ENCODE measurements around the gene RRP36. TPM values are rescaled to one million over a fixed set of nuclear protein-coding genes. Genes with fewer than 3 reads are reported as not detected.

The RRP36 gene
- total and polyA plus RNA-seq, 2 of the 8 experiments (the other 6 are each of a cell fraction or from before 2014, with no cell fraction given) = 33.9 to 92.3 TPM

DNA sequence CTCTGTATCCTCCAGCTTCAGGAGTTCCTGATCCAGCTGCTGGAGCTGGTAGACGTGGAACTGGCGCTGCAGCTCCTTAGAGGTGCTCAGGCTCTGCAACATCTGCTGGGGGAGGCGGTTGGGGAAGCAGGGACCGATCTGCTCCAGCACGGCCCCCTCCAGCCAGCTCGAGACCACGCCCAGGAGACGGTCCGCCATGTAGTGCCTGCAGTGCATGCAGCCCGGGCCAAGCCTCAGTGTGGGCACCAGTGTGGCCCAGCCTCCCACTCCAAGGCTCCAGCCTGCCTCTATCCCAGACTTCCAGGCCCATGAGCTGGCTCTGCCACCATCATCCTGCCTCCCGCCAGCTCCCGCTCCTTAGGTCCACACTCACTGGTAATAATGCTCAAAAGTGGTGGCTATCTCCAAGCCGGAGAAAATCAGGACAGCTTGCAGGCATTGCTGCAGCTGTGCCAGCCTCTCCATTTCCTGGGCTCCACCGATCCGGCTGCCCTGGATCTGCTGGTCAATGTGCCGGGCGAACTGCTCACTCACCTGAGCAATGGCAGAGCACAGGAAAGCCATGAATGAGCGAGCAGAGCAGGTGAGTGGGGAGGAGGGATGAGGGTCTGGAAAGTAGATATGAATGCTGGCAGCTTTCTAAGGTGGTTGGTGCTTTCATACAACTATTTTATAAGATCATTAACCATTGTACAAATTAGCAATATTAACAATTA, 19.3 kb downstream of the RRP36 start:
- Histone ChIP-seq H3K23me2 (ENCODE audit: low read depth, low read length) (no peaks in the 10 kb centered on the region; the same call in 1 of the 2 replicates), H3K36me3 (ENCODE audit: control insufficient read depth in 2 of 4, insufficient read depth in 4 of 4, low read length in 3 of 4) (peaks cover 0 to 19% (median 11%) of the 10 kb centered on the region in 4 experiments; a peak in 4 of 8 replicates), H3K27me3 (replicated peaks in 1 of 4; ENCODE audit: control insufficient read depth in 3 of 4, extremely low read depth in 1 of 4, insufficient read depth in 3 of 4, low read length in 3 of 4) (no peaks in the 10 kb centered on the region), H2BK20ac (ENCODE audit: low read length) (no peak overlapping the region), H3K23ac (ENCODE audit: insufficient read length) (no peak overlapping the region), H4K5ac (ENCODE audit: insufficient read length, low read depth, low read length) (no peak overlapping the region), H3K4ac (replicated peaks; ENCODE audit: insufficient read length, low read depth, low read length) (no peak overlapping the region), H3K79me1 (ENCODE audit: low read depth, low read length) (no peaks in the 10 kb centered on the region), H3K4me2 (ENCODE audit: insufficient read depth in 1 of 2, low read depth in 2 of 2, low read length in 2 of 2) (no peak overlapping the region), H4K91ac (replicated peaks; ENCODE audit: insufficient read length, low read length) (no peak overlapping the region), H2BK12ac (ENCODE audit: low read depth, low read length) (no peak overlapping the region), H2BK120ac (replicated peaks; ENCODE audit: low read depth, low read length) (no peak overlapping the region), H3K27ac (ENCODE audit: low read depth, low read length) (no peak overlapping the region), H3K79me2 (ENCODE audit: control insufficient read depth in 1 of 2, insufficient read depth in 2 of 2, low read length in 2 of 2) (no peaks in the 10 kb centered on the region), H3K14ac (ENCODE audit: insufficient read length) (no peak overlapping the region), H2BK5ac (ENCODE audit: low read depth, low read length) (no peak overlapping the region), H2AFZ (ENCODE audit: low read length) (no peak overlapping the region), H2AK5ac (ENCODE audit: low read depth, low read length) (no peak overlapping the region), H3K56ac (replicated peaks; ENCODE audit: insufficient read length, low read depth, low read length) (no peak overlapping the region), H3K4me3 (ENCODE audit: extremely low read depth in 1 of 4, insufficient read depth in 2 of 4, low read depth in 3 of 4, low read length in 4 of 4) (no peak overlapping the region), H3K18ac (ENCODE audit: extremely low read depth, low read length) (no peak overlapping the region), H4K8ac (ENCODE audit: extremely low read depth, insufficient read depth, low read length) (no peak overlapping the region), H3K9me3 (ENCODE audit: insufficient read depth in 2 of 2, low read depth in 1 of 2, low read length in 1 of 2) (no peaks in the 10 kb centered on the region), H2BK15ac (ENCODE audit: low read length) (no peak overlapping the region), H4K20me1 (replicated peaks in 1 of 2; ENCODE audit: control insufficient read depth in 1 of 2, insufficient read depth in 2 of 2, low read length in 2 of 2) (peaks cover 2 to 13% of the 10 kb centered on the region in 2 experiments), H3K4me1 (replicated peaks in 1 of 4; ENCODE audit: control insufficient read depth in 3 of 4, insufficient read depth in 4 of 4, low read length in 3 of 4) (no peaks in the 10 kb centered on the region; a peak in 1 of 7 replicates), H3K9ac (replicated peaks in 1 of 4; ENCODE audit: extremely low read depth in 1 of 4, low read depth in 3 of 4, low read length in 3 of 4) (no peak overlapping the region)
- ChIA-PET POLR2A (ENCODE audit: partially characterized antibody) (interaction anchor here (0.7 to 29.7 kb wide), 7 partner anchors 8 to 83 kb away, joined by 3 to 584 read pairs (median 5); partner anchors contain the start of genes KLC4, KLHDC3, MEA1 and MRPL2), CTCF (ENCODE audit: partially characterized antibody) (interaction anchor here (0.8 to 1.4 kb wide), 4 partner anchors 9 to 103 kb away, joined by 3 to 6 read pairs (median 4); no protein-coding TSS in a partner anchor)
- FAIRE-seq (no peak), DNase-seq (ENCODE audit: low read depth in 1 of 2, low spot score in 2 of 2) (no peak)
- WGBS, 2 experiments (ENCODE audit: extremely low coverage in 1 of 2, insufficient coverage in 1 of 2, insufficient read length in 1 of 2, insufficient replicate concordance in 2 of 2, low coverage in 1 of 2, low lambda C conversion rate in 2 of 2, missing lambda C conversion rate in 1 of 2) = 93% methylated on average over 18 of the region's 18 CpGs; no CpG with 5 or more reads in 1 of the 2 experiments
- no peak for TF ChIP-seq RNF2 (IDR thresholded peaks at IDR 0.05; ENCODE audit: borderline replicate concordance, low read depth, low read length, missing control alignments, poor library complexity, severe bottlenecking)
- no peak for TF ChIP-seq JUN (IDR thresholded peaks at IDR 0.05; ENCODE audit: low read depth, low read length)
- TF ChIP-seq KDM5A (IDR thresholded peaks at IDR 0.05; ENCODE audit: low read length) = no peak
- no peak for TF ChIP-seq CHD1 (IDR thresholded peaks at IDR 0.05; ENCODE audit: low read depth, low read length)
- no peak for TF ChIP-seq YY1 (IDR thresholded peaks at IDR 0.05; ENCODE audit: low read depth, low read length)
- no peak for TF ChIP-seq TBP (IDR thresholded peaks at IDR 0.05; ENCODE audit: low read depth, low read length)
- TF ChIP-seq CBX5 (IDR thresholded peaks at IDR 0.05; ENCODE audit: low read depth, low read length) = no peak
- no peak for TF ChIP-seq BRCA1 (IDR thresholded peaks at IDR 0.05; ENCODE audit: low read depth, low read length)
- TF ChIP-seq EGR1 (IDR thresholded peaks at IDR 0.05; ENCODE audit: borderline replicate concordance, low read depth, low read length) = no peak
- no peak for TF ChIP-seq MAX (IDR thresholded peaks at IDR 0.05)
- TF ChIP-seq POLR2AphosphoS5 (IDR thresholded peaks at IDR 0.05; ENCODE audit: low read depth, low read length) = no peak
- no peak for TF ChIP-seq SP1 (IDR thresholded peaks at IDR 0.05; ENCODE audit: low read depth, low read length)
- TF ChIP-seq GABPA (IDR thresholded peaks at IDR 0.05; ENCODE audit: borderline replicate concordance, insufficient read depth, low read length) = no peak
